SK-N-SH (cell line): Measurements from ENCODE around the gene CHTF18. TPM values are rescaled to one million over a fixed set of nuclear protein-coding genes. Genes with fewer than 3 reads are reported as not detected.

Experiments
- CTCF ChIA-PET: fragments of 300-600, 350-600 bp; formaldehyde crosslinking; extraction: SDS; loops from one replicate; lab custom pipeline; 2021; lab: Yijun Ruan, JAX
- POLR2A ChIA-PET: fragments of 350-600 bp; sonication (Branson Sonifier 250); formaldehyde crosslinking; extraction: SDS; loops from one replicate; lab custom pipeline; 2020; ENCODE audit warnings: antibody characterized with exemption, inconsistent platforms; lab: Yijun Ruan, JAX
- DNase-seq: peaks from one replicate; pipeline ENCODE4 v3.0.0; 2012
- H2AFZ ChIP-seq: fragments of 200-600 bp; sonication (generic); 2 replicates; pipeline ENCODE4 v1.8.1; 2016; ENCODE audit warnings: antibody characterized with exemption, mild to moderate bottlenecking, low read depth
- H3F3A ChIP-seq: fragments of 200-600 bp; sonication (generic); replicated peaks from 2 replicates; pipeline ENCODE3; 2016; ENCODE audit warnings: antibody characterized with exemption, mild to moderate bottlenecking; ENCODE audit not compliant: insufficient read depth
- H3K27ac ChIP-seq, 2 experiments: fragments of 200-500 bp in 1 of 2; fragments of 200-600 bp in 1 of 2; sonication (Bioruptor generic) in 1 of 2; sonication (generic), shearing (Covaris generic) in 1 of 2; 2 replicates each; pipeline versions ENCODE4 v1.5.1 to v1.6.1; 2014 to 2016; ENCODE audit warnings: low read depth in 2 of 2, inconsistent platforms in 1 of 2, low read length in 1 of 2, mild to moderate bottlenecking in 1 of 2, mixed read lengths in 1 of 2
- H3K27me3 ChIP-seq: fragments of 200-600 bp; sonication (generic), shearing (Covaris generic); 2 replicates; pipeline ENCODE4 v1.6.1; 2016; ENCODE audit warnings: mixed run types; ENCODE audit not compliant: insufficient read depth
- H3K36me3 ChIP-seq, 2 experiments: fragments of 200-500 bp in 1 of 2; fragments of 200-600 bp in 1 of 2; sonication (Bioruptor generic) in 1 of 2; sonication (generic) in 1 of 2; replicated peaks in 1 of 2; 2 replicates each; pipeline versions ENCODE3 to v1.5.1; 2014 to 2016; ENCODE audit warnings: low read length in 1 of 2, mild to moderate bottlenecking in 1 of 2; ENCODE audit not compliant: insufficient read depth in 2 of 2, control insufficient read depth in 1 of 2
- H3K4me1 ChIP-seq, 2 experiments: fragments of 200-500 bp in 1 of 2; fragments of 200-600 bp in 1 of 2; sonication (Bioruptor generic) in 1 of 2; sonication (generic), shearing (Covaris generic) in 1 of 2; 2 replicates each; pipeline versions ENCODE4 v1.5.1 to v1.6.1; 2014 to 2016; ENCODE audit warnings: low read depth in 1 of 2, low read length in 1 of 2, mixed run types in 1 of 2; ENCODE audit not compliant: insufficient read depth in 2 of 2, control insufficient read depth in 1 of 2
- H3K4me2 ChIP-seq: fragments of 200-600 bp; sonication (generic), shearing (Covaris generic); 2 replicates; pipeline ENCODE4 v1.6.1; 2017; ENCODE audit warnings: mixed run types
- H3K4me3 ChIP-seq, 2 experiments: fragments of 200-500 bp in 1 of 2; fragments of 200-600 bp in 1 of 2; sonication (Bioruptor generic) in 1 of 2; sonication (generic), shearing (Covaris generic) in 1 of 2; 2 replicates each; pipeline versions ENCODE4 v1.5.1 to v1.8.1; 2014 to 2016; ENCODE audit warnings: low read depth in 2 of 2, inconsistent platforms in 1 of 2, low read length in 1 of 2, mild to moderate bottlenecking in 1 of 2, mixed read lengths in 1 of 2, moderate library complexity in 1 of 2
- H3K79me2 ChIP-seq: fragments of 200-600 bp; sonication (generic); 2 replicates; pipeline ENCODE4 v1.8.1; 2017; ENCODE audit warnings: mild to moderate bottlenecking; ENCODE audit not compliant: insufficient read depth
- H3K9ac ChIP-seq: fragments of 200-600 bp; sonication (generic); 2 replicates; pipeline ENCODE4 v1.6.1; 2017; ENCODE audit warnings: mixed run types
- H3K9me2 ChIP-seq: fragments of 200-600 bp; sonication (generic); 2 replicates; pipeline ENCODE4 v1.6.1; 2017; ENCODE audit warnings: mixed run types
- H3K9me3 ChIP-seq: fragments of 200-600 bp; sonication (generic); 2 replicates; pipeline ENCODE4 v1.6.1; 2017; ENCODE audit warnings: mixed run types, mild to moderate bottlenecking, moderate library complexity
- H4K20me1 ChIP-seq: fragments of 200-600 bp; sonication (generic); 2 replicates; pipeline ENCODE4 v1.6.1; 2017; ENCODE audit warnings: mild to moderate bottlenecking, mixed run types; ENCODE audit not compliant: insufficient read depth
- FOSL2 ChIP-seq: IDR thresholded peaks from 2 replicates; pipeline ENCODE4 v1.4.0; 2012; ENCODE audit warnings: low read depth, mild to moderate bottlenecking, moderate library complexity, borderline replicate concordance
- GABPA ChIP-seq: IDR thresholded peaks from 2 replicates; pipeline ENCODE4 v1.4.0; 2012; ENCODE audit warnings: low read depth, mild to moderate bottlenecking
- MEF2A ChIP-seq: IDR thresholded peaks from 2 replicates; pipeline ENCODE4 v1.4.0; 2012; ENCODE audit warnings: low read depth, borderline replicate concordance
- RCOR1 ChIP-seq: fragments of 150-350 bp; IDR thresholded peaks from 2 replicates; pipeline ENCODE4 v1.6.1; 2017; ENCODE audit warnings: antibody characterized with exemption, low read length
- RFX5 ChIP-seq: IDR thresholded peaks from 2 replicates; pipeline ENCODE4 v1.6.1; 2012; ENCODE audit warnings: mild to moderate bottlenecking, improper control_type of control experiment, low read length
- RXRA ChIP-seq: IDR thresholded peaks from 2 replicates; pipeline ENCODE4 v1.4.0; 2012; ENCODE audit warnings: low read depth, mild to moderate bottlenecking, borderline replicate concordance
- SMC3 ChIP-seq: IDR thresholded peaks from 2 replicates; pipeline ENCODE4 v1.6.1; 2012; ENCODE audit warnings: low read depth, low read length, improper control_type of control experiment
- TAF1 ChIP-seq: IDR thresholded peaks from 2 replicates; pipeline ENCODE4 v1.6.1; 2012; ENCODE audit warnings: low read depth, mild to moderate bottlenecking, low read length, moderate library complexity, borderline replicate concordance
- TCF12 ChIP-seq: IDR thresholded peaks from 2 replicates; pipeline ENCODE4 v1.4.0; 2012
- WGBS: methylation state at CpG from one replicate; pipeline ENCODE4 v1.1.6; 2017; ENCODE audit warnings: low lambda C conversion rate; 5-methylcytosine and 5-hydroxymethylcytosine counted together
- polyA plus RNA-seq, 3 experiments: library from polyadenylated mRNA; depleted of rRNA; stranded (reverse); fragments of >200 nt; gene quantifications; 2 replicates each; pipeline ENCODE4 v1.2.3, GENCODE V29; 2012
- TF ChIP-seq, protein P1 (sequence below): fragments of 200-600 bp; sonication (generic); IDR thresholded peaks from 2 replicates; pipeline ENCODE4 v1.6.1; 2017; ENCODE audit warnings: antibody characterized with exemption, mild to moderate bottlenecking, moderate library complexity
- TF ChIP-seq, protein P2 (sequence below): IDR thresholded peaks from 2 replicates; pipeline ENCODE4 v1.4.0; 2012; ENCODE audit warnings: low read depth, borderline replicate concordance

CHTF18 gene
- polyA plus RNA-seq, 1 of the 3 experiments (the other 2 are of a cell fraction): 17.7 TPM

DNA sequence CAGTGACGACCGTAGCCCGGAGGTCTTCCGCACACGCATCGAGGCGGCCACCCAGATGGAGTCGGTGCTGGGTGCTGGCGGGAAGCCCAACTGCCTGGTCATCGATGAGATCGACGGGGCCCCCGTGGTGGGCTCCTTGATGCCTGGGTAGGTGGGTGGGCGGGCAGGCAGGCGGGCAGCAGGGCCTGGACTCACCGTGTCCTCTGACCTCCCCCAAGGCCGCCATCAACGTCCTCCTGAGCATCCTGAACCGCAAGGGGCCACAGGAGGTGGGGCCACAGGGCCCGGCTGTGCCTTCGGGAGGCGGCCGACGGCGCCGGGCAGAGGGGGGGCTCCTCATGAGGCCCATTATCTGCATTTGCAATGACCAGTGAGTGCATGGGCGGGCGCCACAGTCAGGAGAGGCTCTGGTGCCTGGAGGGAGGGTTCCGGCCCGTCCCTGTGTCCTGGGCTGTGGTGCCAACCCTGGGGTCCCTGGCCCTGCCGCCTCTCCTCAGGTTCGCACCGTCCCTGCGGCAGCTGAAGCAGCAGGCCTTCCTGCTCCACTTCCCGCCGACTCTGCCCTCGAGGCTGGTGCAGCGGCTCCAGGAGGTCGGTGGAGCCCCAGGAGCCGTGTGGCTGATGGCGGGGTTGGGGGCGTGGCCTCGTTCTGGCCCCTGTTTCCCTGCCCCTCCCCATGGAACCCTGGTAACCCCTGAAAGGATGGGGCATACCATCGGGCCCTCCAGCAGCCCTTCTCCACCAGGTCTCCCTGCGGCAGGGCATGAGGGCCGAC is 4.0 kb downstream of the CHTF18 start:
- H3K9ac ChIP-seq: no peak overlapping the region
- H3K4me1 ChIP-seq: peaks cover 0 to 12% of the 10 kb centered on the region in 2 experiments; a peak in 1 of 4 replicates
- H3K4me3 ChIP-seq: no peak overlapping the region
- 0 out of 2 replicates have a peak, but pooled peaks cover 6% of the 10 kb centered on the region for H4K20me1 ChIP-seq
- peaks cover 20% of the 10 kb centered on the region for H3K79me2 ChIP-seq
- no peaks in the 10 kb centered on the region for H3F3A ChIP-seq
- ChIA-PET CTCF (no interaction called here), POLR2A (no interaction called here)
- H3K9me3 ChIP-seq: no peaks in the 10 kb centered on the region
- H3K4me2 ChIP-seq: no peak overlapping the region
- WGBS: 91% methylated on average over 16 of the region's 46 CpGs
- H2AFZ ChIP-seq: no peak overlapping the region
- H3K27me3 ChIP-seq: no peaks in the 10 kb centered on the region
- H3K27ac ChIP-seq: no peak overlapping the region
- H3K9me2 ChIP-seq: no peaks in the 10 kb centered on the region
- no peak for DNase-seq
- TF ChIP-seq SMC3 (no peak), MEF2A (no peak), RCOR1 (no peak), FOSL2 (no peak), TCF12 (no peak), RXRA (no peak)
- peaks cover 0 to 6% of the 10 kb centered on the region in 2 experiments for H3K36me3 ChIP-seq

DNA sequence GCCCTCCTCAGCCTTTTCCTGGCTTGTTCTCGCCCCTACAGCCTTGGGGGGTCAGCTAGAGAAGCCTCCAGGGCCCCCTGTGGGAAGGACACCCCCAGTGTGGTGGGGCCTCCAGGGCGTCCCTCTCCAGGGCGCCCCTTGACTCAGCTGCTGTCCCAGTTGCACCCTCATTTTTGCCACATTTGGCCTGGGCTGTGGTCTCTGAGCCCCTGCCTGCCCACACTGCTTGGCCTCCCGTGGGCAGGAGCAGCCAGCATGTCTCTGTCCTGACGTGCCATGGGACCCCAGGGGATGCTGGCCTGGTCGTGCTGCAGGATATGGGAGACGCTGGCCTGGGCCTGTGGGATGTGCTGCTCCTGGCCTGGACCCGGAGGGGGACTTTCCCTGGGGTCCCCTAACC is 5.0 kb downstream of the CHTF18 start:
- no peak overlapping the region for H3K27ac ChIP-seq
- H3K9me3 ChIP-seq: no peaks in the 10 kb centered on the region
- H4K20me1 ChIP-seq: 0 out of 2 replicates have a peak, but pooled peaks cover 2% of the 10 kb centered on the region
- CTCF ChIA-PET: no interaction called here
- H3F3A ChIP-seq: no peaks in the 10 kb centered on the region
- no peak for DNase-seq
- no peak for TF ChIP-seq FOSL2
- TF ChIP-seq, protein P1, sequence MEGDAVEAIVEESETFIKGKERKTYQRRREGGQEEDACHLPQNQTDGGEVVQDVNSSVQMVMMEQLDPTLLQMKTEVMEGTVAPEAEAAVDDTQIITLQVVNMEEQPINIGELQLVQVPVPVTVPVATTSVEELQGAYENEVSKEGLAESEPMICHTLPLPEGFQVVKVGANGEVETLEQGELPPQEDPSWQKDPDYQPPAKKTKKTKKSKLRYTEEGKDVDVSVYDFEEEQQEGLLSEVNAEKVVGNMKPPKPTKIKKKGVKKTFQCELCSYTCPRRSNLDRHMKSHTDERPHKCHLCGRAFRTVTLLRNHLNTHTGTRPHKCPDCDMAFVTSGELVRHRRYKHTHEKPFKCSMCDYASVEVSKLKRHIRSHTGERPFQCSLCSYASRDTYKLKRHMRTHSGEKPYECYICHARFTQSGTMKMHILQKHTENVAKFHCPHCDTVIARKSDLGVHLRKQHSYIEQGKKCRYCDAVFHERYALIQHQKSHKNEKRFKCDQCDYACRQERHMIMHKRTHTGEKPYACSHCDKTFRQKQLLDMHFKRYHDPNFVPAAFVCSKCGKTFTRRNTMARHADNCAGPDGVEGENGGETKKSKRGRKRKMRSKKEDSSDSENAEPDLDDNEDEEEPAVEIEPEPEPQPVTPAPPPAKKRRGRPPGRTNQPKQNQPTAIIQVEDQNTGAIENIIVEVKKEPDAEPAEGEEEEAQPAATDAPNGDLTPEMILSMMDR: no peak
- no peak for TF ChIP-seq GABPA
- TF ChIP-seq, protein P2, sequence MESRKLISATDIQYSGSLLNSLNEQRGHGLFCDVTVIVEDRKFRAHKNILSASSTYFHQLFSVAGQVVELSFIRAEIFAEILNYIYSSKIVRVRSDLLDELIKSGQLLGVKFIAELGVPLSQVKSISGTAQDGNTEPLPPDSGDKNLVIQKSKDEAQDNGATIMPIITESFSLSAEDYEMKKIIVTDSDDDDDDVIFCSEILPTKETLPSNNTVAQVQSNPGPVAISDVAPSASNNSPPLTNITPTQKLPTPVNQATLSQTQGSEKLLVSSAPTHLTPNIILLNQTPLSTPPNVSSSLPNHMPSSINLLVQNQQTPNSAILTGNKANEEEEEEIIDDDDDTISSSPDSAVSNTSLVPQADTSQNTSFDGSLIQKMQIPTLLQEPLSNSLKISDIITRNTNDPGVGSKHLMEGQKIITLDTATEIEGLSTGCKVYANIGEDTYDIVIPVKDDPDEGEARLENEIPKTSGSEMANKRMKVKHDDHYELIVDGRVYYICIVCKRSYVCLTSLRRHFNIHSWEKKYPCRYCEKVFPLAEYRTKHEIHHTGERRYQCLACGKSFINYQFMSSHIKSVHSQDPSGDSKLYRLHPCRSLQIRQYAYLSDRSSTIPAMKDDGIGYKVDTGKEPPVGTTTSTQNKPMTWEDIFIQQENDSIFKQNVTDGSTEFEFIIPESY: no peak
- TF ChIP-seq RFX5: no peak
- no peak for TF ChIP-seq RCOR1
- no peak for TF ChIP-seq TCF12
- TF ChIP-seq TAF1: no peak
- POLR2A ChIA-PET: no interaction called here
- H3K4me2 ChIP-seq: no peak overlapping the region
- H3K79me2 ChIP-seq: peaks cover 13% of the 10 kb centered on the region
- peaks cover 0 to 6% of the 10 kb centered on the region in 2 experiments for H3K36me3 ChIP-seq
- H3K9ac ChIP-seq: no peak overlapping the region
- no peaks in the 10 kb centered on the region for H3K9me2 ChIP-seq
- WGBS: no CpG with 5 or more reads among the region's 8 CpGs
- no peak overlapping the region for H2AFZ ChIP-seq
- H3K27me3 ChIP-seq: no peaks in the 10 kb centered on the region
- peaks cover 0 to 9% of the 10 kb centered on the region in 2 experiments; a peak in 1 of 4 replicates for H3K4me1 ChIP-seq
- H3K4me3 ChIP-seq: no peak overlapping the region
